Activated T-cell treated with anti-CD3 and anti-CD28 coated beads for 48 hours (primary cell): ENCODE results near the gene HJV.

Experiments used
- DNase-seq: peaks from one replicate; pipeline ENCODE4 v3.0.0-alpha.2; 2020; ENCODE audit warnings: low read depth

HJV gene

DNA sequence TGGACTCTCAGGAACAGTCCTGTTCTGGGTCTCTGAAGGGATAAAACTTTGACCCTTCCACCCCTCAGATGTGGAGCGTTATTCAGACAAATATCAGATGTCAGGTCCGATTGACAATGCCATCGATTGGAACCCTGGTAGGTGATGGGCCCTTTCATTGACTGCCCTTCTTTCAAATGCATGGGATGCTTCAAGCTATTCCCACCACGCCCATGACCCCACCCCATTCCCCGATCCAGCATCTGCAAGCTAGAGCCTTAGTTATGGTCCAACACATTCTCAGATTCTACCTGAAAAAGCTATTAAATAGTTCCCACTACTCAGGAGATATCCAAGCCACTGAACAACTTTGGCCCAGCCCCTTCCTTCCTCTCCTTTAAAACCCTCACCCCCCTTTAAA lies 44.5 kb downstream of the HJV start:
- DNase-seq = no peak

DNA sequence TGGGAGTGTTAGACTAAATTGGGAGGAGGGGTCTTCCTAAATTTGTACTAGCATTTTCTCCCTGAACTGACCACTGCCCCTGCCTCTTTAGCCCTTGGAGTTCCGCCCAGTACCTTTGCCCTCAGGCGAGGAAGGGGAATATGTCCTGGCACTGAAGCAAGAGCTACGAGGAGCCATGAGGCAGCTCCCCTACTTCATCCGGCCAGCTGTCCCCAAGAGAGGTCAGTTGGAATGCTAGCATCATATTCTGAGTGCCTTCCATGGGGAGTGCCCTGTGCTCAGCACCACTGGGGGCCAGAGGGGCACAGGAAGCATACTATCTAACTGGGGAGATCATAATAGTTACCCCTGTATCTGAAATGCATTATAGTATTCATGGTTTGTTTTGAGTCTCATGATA lies 46.3 kb downstream of the HJV start:
- no peak for DNase-seq

DNA sequence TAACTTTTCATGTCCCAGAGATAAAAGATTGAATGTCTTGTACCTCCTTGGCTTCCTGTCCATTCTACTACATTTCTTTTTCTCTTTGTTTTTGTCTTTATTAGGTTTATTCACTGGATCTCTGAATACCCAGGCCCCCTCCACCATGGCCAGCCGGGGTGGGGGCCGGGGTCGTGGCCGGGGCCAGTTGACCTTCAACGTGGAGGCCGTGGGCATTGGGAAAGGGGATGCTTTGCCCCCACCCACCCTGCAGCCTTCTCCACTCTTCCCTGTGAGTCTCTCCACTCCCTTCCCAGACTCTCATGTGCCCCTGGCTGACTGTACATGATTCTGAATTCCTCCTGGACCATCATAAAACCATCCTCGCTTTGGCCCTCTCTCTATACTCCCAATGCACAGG lies 46.8 kb downstream of the HJV start:
- no peak for DNase-seq

DNA sequence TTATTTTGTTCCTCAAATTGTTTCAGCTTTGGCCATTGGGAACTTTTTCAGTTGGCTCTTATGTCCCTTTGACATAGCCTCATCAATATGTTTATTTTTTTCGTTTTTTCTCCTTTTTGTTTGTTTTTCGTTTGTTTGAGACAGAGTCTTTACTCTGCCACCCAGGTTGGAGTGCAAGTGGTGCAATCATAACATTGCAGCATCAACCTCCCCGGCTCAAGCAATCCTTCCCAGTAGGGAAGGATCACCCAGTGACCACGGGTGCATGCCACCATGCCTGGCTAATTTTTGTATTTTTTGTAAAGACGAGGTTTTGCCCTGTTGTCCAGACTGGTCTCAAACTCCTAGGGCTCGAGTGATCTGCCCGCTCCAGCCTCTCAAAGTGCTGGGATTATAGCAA lies 49.0 kb downstream of the HJV start:
- DNase-seq = no peak
